ENCODE measurements around the gene AIF1L.

GRCh38 chr9:131129183-131129582 is 32.9 kb downstream of the AIF1L start:
- TF ChIP-seq CTCF (IDR thresholded peaks at IDR 0.05), result no peak
- no peak for TF ChIP-seq EZH2 (IDR thresholded peaks at IDR 0.05; ENCODE audit: borderline replicate concordance, insufficient read depth, low read depth, low read length, poor library complexity, severe bottlenecking)
